ENCODE results near the gene PSMF1. TPM values are rescaled to one million over a fixed set of nuclear protein-coding genes. Genes with fewer than 3 reads are reported as not detected.
"Not testable (repeated sequence)": the region's sequence is repeated elsewhere in the genome, so short reads cannot be mapped to it uniquely, and the experiment has no call there.

Gene PSMF1
- total RNA-seq, 1 experiment from 2014 or later = 102 TPM

- DNase-seq (ENCODE audit: low read depth) = peak; percentile 55
Measured at GRCh38 chr20:1122388-1123315, 4.2 kb downstream of the PSMF1 start.

- no peak for DNase-seq (ENCODE audit: low read depth)
Measured at GRCh38 chr20:1123666-1124065, 5.3 kb downstream of the PSMF1 start.

- DNase-seq (ENCODE audit: low read depth) = no peak
Measured at GRCh38 chr20:1124421-1124820, 6.0 kb downstream of the PSMF1 start.

- no peak for DNase-seq (ENCODE audit: low read depth)
Measured at GRCh38 chr20:1125277-1125676, 6.9 kb downstream of the PSMF1 start.

GRCh38 chr20:1127840-1128239 is 9.4 kb downstream of the PSMF1 start:
- DNase-seq (ENCODE audit: low read depth) = no peak

GRCh38 chr20:1130058-1130694 is 11.8 kb downstream of the PSMF1 start:
- no peak for DNase-seq (ENCODE audit: low read depth)

GRCh38 chr20:1130847-1131246 is 12.4 kb downstream of the PSMF1 start:
- DNase-seq (ENCODE audit: low read depth) = no peak

- no peak for DNase-seq (ENCODE audit: low read depth)
Measured at GRCh38 chr20:1131354-1131753, 13.0 kb downstream of the PSMF1 start.

- no peak for DNase-seq (ENCODE audit: low read depth)
Measured at GRCh38 chr20:1134355-1134754, 16.0 kb downstream of the PSMF1 start.

GRCh38 chr20:1134836-1135235 is 16.4 kb downstream of the PSMF1 start:
- DNase-seq (ENCODE audit: low read depth) = no peak

- DNase-seq (ENCODE audit: low read depth) = no peak
Measured at GRCh38 chr20:1137236-1137635, 18.8 kb downstream of the PSMF1 start.

GRCh38 chr20:1144401-1145172 is 26.2 kb downstream of the PSMF1 start:
- DNase-seq (ENCODE audit: low read depth) = no peak

GRCh38 chr20:1146957-1147356 is 28.6 kb downstream of the PSMF1 start:
- DNase-seq (ENCODE audit: low read depth) = no peak

GRCh38 chr20:1149812-1150211 is 31.4 kb downstream of the PSMF1 start:
- not testable (repeated sequence) for DNase-seq (ENCODE audit: low read depth)

- DNase-seq (ENCODE audit: low read depth) = peak; percentile 21
Measured at GRCh38 chr20:1150218-1150617, 31.8 kb downstream of the PSMF1 start.

- no peak for DNase-seq (ENCODE audit: low read depth)
Measured at GRCh38 chr20:1150968-1151367, 32.6 kb downstream of the PSMF1 start.

- DNase-seq (ENCODE audit: low read depth) = no peak
Measured at GRCh38 chr20:1154226-1154625, 35.8 kb downstream of the PSMF1 start.

- no peak for DNase-seq (ENCODE audit: low read depth)
Measured at GRCh38 chr20:1154691-1155090, 36.3 kb downstream of the PSMF1 start.

GRCh38 chr20:1155342-1155741 is 36.9 kb downstream of the PSMF1 start:
- DNase-seq (ENCODE audit: low read depth) = no peak

GRCh38 chr20:1160496-1160895 is 42.1 kb downstream of the PSMF1 start:
- no peak for DNase-seq (ENCODE audit: low read depth)

GRCh38 chr20:1160991-1161390 is 42.6 kb downstream of the PSMF1 start:
- no peak for DNase-seq (ENCODE audit: low read depth)

GRCh38 chr20:1163105-1163504 is 44.7 kb downstream of the PSMF1 start:
- DNase-seq (ENCODE audit: low read depth) = no peak
